Fibroblast of lung (primary cell): ENCODE measurements around the gene CADM2.

ENCODE experiments used
- CTCF ChIP-seq, 2 donors: IDR thresholded peaks in 1 of 2; conservative IDR thresholded peaks in 1 of 2; 1 replicate in 1 of 2; 2 replicates in 1 of 2; pipeline ENCODE4 v1.5.1; 2011 to 2012; ENCODE audit warnings: low read length in 2 of 2, control low read depth in 1 of 2, inconsistent platforms in 1 of 2, low read depth in 1 of 2, mild to moderate bottlenecking in 1 of 2
- EZH2 ChIP-seq: IDR thresholded peaks from 2 replicates; pipeline ENCODE4 v1.5.1; 2012; ENCODE audit warnings: low read length, control low read depth, mild to moderate bottlenecking; ENCODE audit errors: missing control alignments

- TF ChIP-seq CTCF (conservative IDR thresholded peaks at IDR 0.05 in 1 of 2, IDR thresholded peaks at IDR 0.05 in 1 of 2; ENCODE audit: low read depth in 1 of 2, low read length in 2 of 2) (no peak), EZH2 (no peak)
Measured at GRCh38 chr3:86051058-86051457, 1092.3 kb downstream of the CADM2 start.
